HG02884 (cell line): ENCODE results near the gene CDADC1.
"Not testable (repeated sequence)": the region's sequence is repeated elsewhere in the genome, so short reads cannot be mapped to it uniquely, and the experiment has no call there.

Source experiments
- ATAC-seq: cut with Tn5 transposase; IDR thresholded peaks from one replicate; pipeline ENCODE4 v1.9.1; 2021; ENCODE audit warnings: mild to moderate bottlenecking, moderate library complexity; ENCODE audit not compliant: unreplicated experiment

The CDADC1 gene

GRCh38 chr13:49292742-49293486, 45.2 kb downstream of the CDADC1 start:
- ATAC-seq: no peak

GRCh38 chr13:49294723-49295122, 47.0 kb downstream of the CDADC1 start:
- ATAC-seq: not testable (repeated sequence)

GRCh38 chr13:49295244-49295643, 47.5 kb downstream of the CDADC1 start:
- no peak for ATAC-seq

- no peak for ATAC-seq
These were observed 48.9 kb downstream of the CDADC1 start for GRCh38 chr13:49296659-49297058.

GRCh38 chr13:49297338-49297737, 49.6 kb downstream of the CDADC1 start:
- no peak for ATAC-seq

GRCh38 chr13:49298416-49298815, 50.7 kb downstream of the CDADC1 start:
- ATAC-seq: no peak

- no peak for ATAC-seq
These were observed 51.3 kb downstream of the CDADC1 start for GRCh38 chr13:49298903-49299605.

- no peak for ATAC-seq
These were observed 52.6 kb downstream of the CDADC1 start for GRCh38 chr13:49300276-49300675.

GRCh38 chr13:49300739-49301589, 53.2 kb downstream of the CDADC1 start:
- ATAC-seq: peak; percentile 82

GRCh38 chr13:49302222-49302621, 54.5 kb downstream of the CDADC1 start:
- no peak for ATAC-seq

- no peak for ATAC-seq
These were observed 55.1 kb downstream of the CDADC1 start for GRCh38 chr13:49302817-49303216.

- no peak for ATAC-seq
These were observed 56.0 kb downstream of the CDADC1 start for GRCh38 chr13:49303533-49304252.

- ATAC-seq: no peak
These were observed 56.6 kb downstream of the CDADC1 start for GRCh38 chr13:49304356-49304755.

- no peak for ATAC-seq
These were observed 57.3 kb downstream of the CDADC1 start for GRCh38 chr13:49304763-49305700.

- no peak for ATAC-seq
These were observed 58.2 kb downstream of the CDADC1 start for GRCh38 chr13:49305792-49306425.

- ATAC-seq: no peak
These were observed 59.6 kb downstream of the CDADC1 start for GRCh38 chr13:49307365-49307764.

- ATAC-seq: no peak
These were observed 60.6 kb downstream of the CDADC1 start for GRCh38 chr13:49308097-49308875.

GRCh38 chr13:49308921-49309408, 61.2 kb downstream of the CDADC1 start:
- ATAC-seq: no peak
